Glutamatergic neuron (in vitro differentiated cells): Measurements from ENCODE around the gene C16orf92. TPM values are rescaled to one million over a fixed set of nuclear protein-coding genes. Genes with fewer than 3 reads are reported as not detected.
A peak's percentile ranks its signal among the peaks of the same experiment; 100 is the strongest.

Experiments used
- DNase-seq: peaks from one replicate; pipeline ENCODE4 v3.0.0; 2022
- H3K27ac Mint-ChIP-seq: one replicate; pipeline ENCODE4 v1.8.0; 2020; ENCODE audit warnings: mild to moderate bottlenecking, mixed read lengths, inconsistent platforms; ENCODE audit not compliant: unreplicated experiment
- H3K27me3 Mint-ChIP-seq: one replicate; pipeline ENCODE4 v1.8.0; 2020; ENCODE audit warnings: mild to moderate bottlenecking, moderate library complexity, mixed read lengths, inconsistent platforms; ENCODE audit not compliant: unreplicated experiment
- H3K36me3 Mint-ChIP-seq: one replicate; pipeline ENCODE4 v1.8.0; 2020; ENCODE audit warnings: mild to moderate bottlenecking, mixed read lengths, inconsistent platforms; ENCODE audit not compliant: unreplicated experiment
- H3K4me1 Mint-ChIP-seq: one replicate; pipeline ENCODE4 v1.8.0; 2020; ENCODE audit warnings: mild to moderate bottlenecking, low read depth, mixed read lengths, inconsistent platforms; ENCODE audit not compliant: unreplicated experiment
- H3K4me3 Mint-ChIP-seq: one replicate; pipeline ENCODE4 v1.8.0; 2020; ENCODE audit warnings: mild to moderate bottlenecking, mixed read lengths, inconsistent platforms; ENCODE audit not compliant: unreplicated experiment
- H3K9me3 Mint-ChIP-seq: one replicate; pipeline ENCODE4 v1.8.0; 2020; ENCODE audit warnings: mild to moderate bottlenecking, moderate library complexity, mixed read lengths, inconsistent platforms; ENCODE audit not compliant: unreplicated experiment
- CTCF ChIP-seq: fragments of 200-600 bp; sonication (generic); IDR thresholded peaks from one replicate; pipeline ENCODE4 v1.5.0; 2021; ENCODE audit not compliant: partially characterized antibody, unreplicated experiment
- total RNA-seq: library from RNA; stranded (reverse); fragmentation: NEBNext Ultra II Directional; extraction: Animal tissue kit (Norgen Biotek cat#: 25700); gene quantifications from one replicate; pipeline ENCODE4 v1.2.1, GENCODE V29; 2021; ENCODE audit not compliant: unreplicated experiment

The C16orf92 gene
- total RNA-seq, 1 donor from 2014 or later = not detected

DNA sequence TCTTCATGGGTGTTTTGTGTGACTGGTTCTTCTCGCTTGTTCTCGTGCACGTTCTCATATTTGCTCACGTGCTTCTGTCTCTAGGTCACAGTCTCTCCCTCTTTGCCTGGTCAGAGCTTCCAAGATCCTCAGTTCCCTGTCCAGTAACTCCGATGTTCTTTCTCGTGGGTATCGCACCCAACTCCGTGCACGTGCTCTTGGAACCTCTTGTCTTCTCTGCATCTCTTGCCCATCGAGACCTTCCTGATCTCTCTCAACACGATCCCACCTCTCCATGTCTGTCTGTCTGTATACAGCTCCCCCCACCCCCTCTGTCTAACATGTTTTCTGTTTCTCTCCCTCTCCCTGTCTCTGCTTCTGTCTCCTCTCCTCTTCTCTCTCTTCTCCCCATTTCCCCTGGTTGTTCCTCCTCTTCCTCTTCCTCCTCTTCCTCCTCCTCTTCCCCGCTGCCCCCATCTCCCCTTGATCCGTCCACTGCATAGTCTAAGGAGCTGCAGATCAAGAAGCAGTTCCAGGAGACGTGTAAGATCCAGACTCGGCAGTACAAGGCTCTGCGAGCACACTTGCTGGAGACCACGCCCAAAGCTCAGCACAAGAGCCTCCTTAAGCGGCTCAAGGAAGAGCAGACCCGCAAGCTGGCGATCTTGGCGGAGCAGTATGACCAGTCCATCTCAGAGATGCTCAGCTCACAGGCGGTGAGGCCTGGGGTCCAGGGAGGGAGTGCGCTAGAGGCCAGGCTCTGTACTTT, 33.7 kb upstream of the C16orf92 start:
- Mint-ChIP-seq H3K36me3 (peaks cover 9% of the 10 kb centered on the region), H3K27ac (peak overlapping the region; percentile 64), H3K9me3 (peaks cover 7% of the 10 kb centered on the region), H3K4me3 (peak overlapping the region; percentile 10), H3K4me1 (no peaks in the 10 kb centered on the region), H3K27me3 (peaks cover 20% of the 10 kb centered on the region)
- DNase-seq = no peak
- TF ChIP-seq CTCF = no peak

- TF ChIP-seq CTCF = no peak
- peaks cover 22% of the 10 kb centered on the region for H3K27me3 Mint-ChIP-seq
- DNase-seq = no peak
- no peak overlapping the region for H3K4me3 Mint-ChIP-seq
- H3K27ac Mint-ChIP-seq = no peak overlapping the region
- no peaks in the 10 kb centered on the region for H3K4me1 Mint-ChIP-seq
- peaks cover 7% of the 10 kb centered on the region for H3K9me3 Mint-ChIP-seq
- H3K36me3 Mint-ChIP-seq = peaks cover 9% of the 10 kb centered on the region
Observed at GRCh38 chr16:29990034-29990433, 33.0 kb upstream of the C16orf92 start.

DNA sequence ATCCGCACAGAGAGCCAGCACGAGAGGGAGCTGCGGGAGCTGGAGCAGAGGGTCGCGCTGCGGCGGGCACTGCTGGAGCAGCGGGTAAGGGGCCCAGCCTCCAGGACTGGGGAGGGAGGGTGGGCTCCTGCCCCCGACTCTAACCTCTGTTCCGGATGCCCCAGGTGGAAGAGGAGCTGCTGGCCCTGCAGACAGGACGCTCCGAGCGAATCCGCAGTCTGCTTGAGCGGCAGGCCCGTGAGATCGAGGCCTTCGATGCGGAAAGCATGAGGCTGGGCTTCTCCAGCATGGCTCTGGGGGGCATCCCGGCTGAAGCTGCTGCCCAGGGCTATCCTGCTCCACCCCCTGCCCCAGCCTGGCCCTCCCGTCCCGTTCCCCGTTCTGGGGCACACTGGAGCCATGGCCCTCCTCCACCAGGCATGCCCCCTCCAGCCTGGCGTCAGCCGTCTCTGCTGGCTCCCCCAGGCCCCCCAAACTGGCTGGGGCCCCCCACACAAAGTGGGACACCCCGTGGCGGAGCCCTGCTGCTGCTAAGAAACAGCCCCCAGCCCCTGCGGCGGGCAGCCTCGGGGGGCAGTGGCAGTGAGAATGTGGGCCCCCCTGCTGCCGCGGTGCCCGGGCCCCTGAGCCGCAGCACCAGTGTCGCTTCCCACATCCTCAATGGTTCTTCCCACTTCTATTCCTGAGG, 32.0 kb upstream of the C16orf92 start:
- Mint-ChIP-seq H3K27me3 (peaks cover 20% of the 10 kb centered on the region), H3K4me3 (no peak overlapping the region), H3K9me3 (peaks cover 5% of the 10 kb centered on the region), H3K36me3 (peaks cover 9% of the 10 kb centered on the region), H3K4me1 (no peaks in the 10 kb centered on the region), H3K27ac (no peak overlapping the region)
- DNase-seq = no peak
- TF ChIP-seq CTCF = no peak

DNA sequence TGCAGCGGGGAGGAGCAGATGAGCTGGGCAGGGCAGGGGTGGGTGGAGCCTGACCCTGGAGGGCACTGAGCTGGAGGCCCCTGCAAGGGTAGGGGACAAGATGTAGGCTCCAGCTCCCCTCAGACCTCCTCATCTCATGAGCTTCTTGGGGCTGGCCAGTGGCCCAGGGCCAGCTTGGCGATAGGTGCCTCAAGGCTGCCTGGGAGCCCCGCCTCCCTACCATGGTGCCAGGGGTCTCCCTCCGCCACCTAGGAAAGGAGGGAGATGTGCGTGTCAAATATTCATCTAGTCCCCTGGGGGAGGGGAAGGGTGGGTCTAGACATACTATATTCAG, 31.5 kb upstream of the C16orf92 start:
- H3K27me3 Mint-ChIP-seq = peaks cover 20% of the 10 kb centered on the region
- peaks cover 9% of the 10 kb centered on the region for H3K36me3 Mint-ChIP-seq
- no peak for TF ChIP-seq CTCF
- DNase-seq = no peak
- peaks cover 4% of the 10 kb centered on the region for H3K9me3 Mint-ChIP-seq
- H3K4me3 Mint-ChIP-seq = no peak overlapping the region
- H3K27ac Mint-ChIP-seq = no peak overlapping the region
- H3K4me1 Mint-ChIP-seq = no peaks in the 10 kb centered on the region

DNA sequence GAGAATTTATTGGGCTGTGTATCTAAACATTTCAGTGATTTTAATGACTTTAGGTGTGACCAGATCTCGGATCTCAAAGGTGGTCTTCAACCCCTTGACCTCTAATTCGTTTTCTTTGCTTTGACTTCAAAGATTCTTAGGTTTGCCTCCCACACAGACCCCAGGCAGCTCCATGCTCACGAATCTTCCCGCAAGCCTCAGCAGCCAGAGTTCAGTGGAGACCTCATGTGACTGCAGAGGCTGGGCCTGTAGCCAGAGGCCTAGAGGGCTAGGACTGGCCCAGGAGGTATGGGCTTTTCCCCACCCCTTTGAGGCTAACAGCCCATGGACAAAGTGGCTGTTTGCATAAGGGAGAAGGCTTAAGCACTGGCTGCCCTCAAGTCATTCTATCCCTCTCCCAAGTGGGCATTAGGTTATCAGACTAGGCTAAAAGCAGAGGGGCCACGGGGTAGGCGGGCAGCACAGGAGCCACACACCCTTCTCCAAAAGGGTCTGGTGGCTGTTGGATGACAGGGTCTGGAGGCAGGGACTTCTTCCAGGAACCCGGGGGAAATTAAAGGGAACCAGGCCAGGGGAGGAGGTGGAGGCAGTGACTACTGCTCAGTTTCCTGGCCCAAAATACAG, 30.5 kb upstream of the C16orf92 start:
- Mint-ChIP-seq H3K27me3 (peaks cover 17% of the 10 kb centered on the region), H3K4me1 (peaks cover 3% of the 10 kb centered on the region), H3K4me3 (peak overlapping the region; percentile 61), H3K36me3 (peaks cover 9% of the 10 kb centered on the region), H3K27ac (no peak overlapping the region), H3K9me3 (peaks cover 1% of the 10 kb centered on the region)
- TF ChIP-seq CTCF = no peak
- DNase-seq = no peak
